Measurements from ENCODE around the gene HIBCH.

Gene HIBCH

DNA sequence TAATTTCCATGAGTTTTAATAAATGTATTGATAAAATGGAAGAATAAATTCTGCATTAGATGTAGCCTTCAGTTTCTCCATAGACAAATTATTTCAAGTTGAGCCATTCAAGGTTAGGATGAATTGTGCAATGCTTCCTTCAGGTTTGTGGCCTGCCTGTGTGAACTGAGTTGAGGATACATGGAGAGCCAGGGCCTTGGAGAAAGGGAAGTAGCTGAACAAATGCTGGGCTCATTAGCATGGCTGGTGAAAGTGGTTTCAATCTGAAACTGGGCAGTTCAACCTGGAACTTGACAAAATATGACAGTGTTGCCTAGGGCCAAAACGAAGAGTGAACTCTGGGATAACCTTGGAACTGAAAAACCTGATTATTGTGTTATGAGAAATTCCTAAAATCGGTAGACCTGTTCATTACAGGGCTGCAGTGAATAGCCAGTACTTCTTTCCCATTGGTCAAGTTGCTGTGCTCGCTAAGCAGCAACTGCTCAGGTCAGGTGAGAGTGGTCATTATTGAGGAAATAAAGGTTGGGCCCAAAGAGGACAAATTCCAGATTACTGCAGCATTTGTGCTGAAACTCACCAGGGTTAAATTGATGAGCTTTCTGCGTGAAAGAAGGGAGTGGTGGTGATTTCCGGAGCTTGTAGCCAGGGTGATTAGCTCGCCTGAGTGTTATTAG is 36.5 kb upstream of the HIBCH start:
- Histone ChIP-seq H3K4me2 (ENCODE audit: low read length) (no peak overlapping the region), H3K36me3 (ENCODE audit: insufficient read depth, low read length) (no peaks in the 10 kb centered on the region), H3K9me2 (ENCODE audit: low read depth, low read length) (no peaks in the 10 kb centered on the region), H3K9ac (ENCODE audit: low read length) (no peak overlapping the region), H3K9me3 (ENCODE audit: low read length) (no peaks in the 10 kb centered on the region), H3K27me3 (ENCODE audit: insufficient read depth, low read length) (no peaks in the 10 kb centered on the region), H3K79me2 (ENCODE audit: insufficient read depth, low read length) (no peaks in the 10 kb centered on the region), H3K27ac (ENCODE audit: low read depth, low read length, poor library complexity, severe bottlenecking) (no peak overlapping the region), H2AFZ (ENCODE audit: low read length) (no peak overlapping the region), H3K4me1 (ENCODE audit: insufficient read depth, low read length, severe bottlenecking) (no peaks in the 10 kb centered on the region), H3F3A (ENCODE audit: insufficient read depth, low read length) (no peaks in the 10 kb centered on the region), H4K20me1 (ENCODE audit: insufficient read depth, low read length) (no peaks in the 10 kb centered on the region), H3K4me3 (ENCODE audit: low read depth, low read length, poor library complexity, severe bottlenecking) (no peak overlapping the region)
- TF ChIP-seq EZH2 (IDR thresholded peaks at IDR 0.05; ENCODE audit: borderline replicate concordance, low read length), result no peak
- TF ChIP-seq, protein P1, sequence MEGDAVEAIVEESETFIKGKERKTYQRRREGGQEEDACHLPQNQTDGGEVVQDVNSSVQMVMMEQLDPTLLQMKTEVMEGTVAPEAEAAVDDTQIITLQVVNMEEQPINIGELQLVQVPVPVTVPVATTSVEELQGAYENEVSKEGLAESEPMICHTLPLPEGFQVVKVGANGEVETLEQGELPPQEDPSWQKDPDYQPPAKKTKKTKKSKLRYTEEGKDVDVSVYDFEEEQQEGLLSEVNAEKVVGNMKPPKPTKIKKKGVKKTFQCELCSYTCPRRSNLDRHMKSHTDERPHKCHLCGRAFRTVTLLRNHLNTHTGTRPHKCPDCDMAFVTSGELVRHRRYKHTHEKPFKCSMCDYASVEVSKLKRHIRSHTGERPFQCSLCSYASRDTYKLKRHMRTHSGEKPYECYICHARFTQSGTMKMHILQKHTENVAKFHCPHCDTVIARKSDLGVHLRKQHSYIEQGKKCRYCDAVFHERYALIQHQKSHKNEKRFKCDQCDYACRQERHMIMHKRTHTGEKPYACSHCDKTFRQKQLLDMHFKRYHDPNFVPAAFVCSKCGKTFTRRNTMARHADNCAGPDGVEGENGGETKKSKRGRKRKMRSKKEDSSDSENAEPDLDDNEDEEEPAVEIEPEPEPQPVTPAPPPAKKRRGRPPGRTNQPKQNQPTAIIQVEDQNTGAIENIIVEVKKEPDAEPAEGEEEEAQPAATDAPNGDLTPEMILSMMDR (IDR thresholded peaks at IDR 0.05; ENCODE audit: low read length), result no peak

DNA sequence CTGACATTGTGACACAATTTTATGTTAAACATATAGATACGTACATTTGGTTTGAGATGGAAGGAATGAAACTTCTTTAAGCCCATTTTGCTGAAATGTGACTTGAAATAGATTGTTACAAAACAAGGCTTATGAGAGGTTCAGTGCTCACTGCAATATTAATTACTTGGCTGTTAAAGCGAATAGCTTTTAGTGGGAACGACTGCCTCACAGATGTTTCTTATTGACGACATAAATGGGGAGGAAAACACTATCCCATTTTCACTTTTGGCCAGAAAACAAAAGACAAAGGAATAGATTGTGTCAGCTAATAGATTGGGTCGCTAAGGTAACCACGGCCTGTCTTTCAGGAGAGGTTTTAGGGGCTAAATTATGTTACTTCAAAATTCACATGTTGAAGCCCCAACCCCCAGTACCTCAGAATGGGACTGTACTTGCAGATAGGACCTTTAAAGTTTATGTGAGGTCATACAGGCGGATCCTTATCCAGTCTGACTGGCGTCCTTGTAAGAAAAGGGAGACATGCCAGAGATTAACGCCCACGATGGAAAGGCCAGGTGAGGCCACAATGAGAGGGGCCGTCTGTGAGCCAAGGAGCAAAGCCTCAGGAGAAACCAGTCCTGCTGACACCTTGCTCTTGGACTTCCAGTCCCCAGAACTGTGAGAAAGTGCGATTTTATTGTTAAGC is 34.5 kb upstream of the HIBCH start:
- Histone ChIP-seq H3K9me3 (ENCODE audit: low read length) (no peaks in the 10 kb centered on the region), H3K9me2 (ENCODE audit: low read depth, low read length) (no peaks in the 10 kb centered on the region), H2AFZ (ENCODE audit: low read length) (no peak overlapping the region), H3K27me3 (ENCODE audit: insufficient read depth, low read length) (no peaks in the 10 kb centered on the region), H3K4me2 (ENCODE audit: low read length) (no peak overlapping the region), H4K20me1 (ENCODE audit: insufficient read depth, low read length) (no peaks in the 10 kb centered on the region), H3F3A (ENCODE audit: insufficient read depth, low read length) (no peaks in the 10 kb centered on the region), H3K36me3 (ENCODE audit: insufficient read depth, low read length) (no peaks in the 10 kb centered on the region), H3K79me2 (ENCODE audit: insufficient read depth, low read length) (no peaks in the 10 kb centered on the region), H3K4me1 (ENCODE audit: insufficient read depth, low read length, severe bottlenecking) (no peaks in the 10 kb centered on the region), H3K27ac (ENCODE audit: low read depth, low read length, poor library complexity, severe bottlenecking) (no peak overlapping the region), H3K9ac (ENCODE audit: low read length) (no peak overlapping the region), H3K4me3 (ENCODE audit: low read depth, low read length, poor library complexity, severe bottlenecking) (no peak overlapping the region)
- TF ChIP-seq, protein P1 (IDR thresholded peaks at IDR 0.05; ENCODE audit: low read length), result no peak
- TF ChIP-seq EZH2 (IDR thresholded peaks at IDR 0.05; ENCODE audit: borderline replicate concordance, low read length), result no peak

DNA sequence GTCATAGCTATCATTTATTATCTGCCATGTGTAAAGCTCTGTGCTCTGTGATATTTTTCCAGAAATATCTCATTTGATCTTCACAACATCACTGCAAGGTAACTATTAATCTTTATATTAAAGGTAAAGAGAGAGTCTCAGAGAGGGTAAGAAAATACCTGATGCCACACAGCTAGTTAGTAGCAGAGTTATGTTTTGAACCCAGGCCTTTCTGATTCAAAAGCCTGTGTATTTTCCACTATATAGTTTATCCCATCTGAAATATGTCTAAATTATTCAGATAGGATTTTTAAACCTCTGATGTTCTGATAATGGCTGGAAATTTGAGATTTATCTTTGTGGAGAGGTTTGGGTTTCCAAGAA is 33.9 kb upstream of the HIBCH start:
- Histone ChIP-seq H3K9ac (ENCODE audit: low read length) (no peak overlapping the region), H3K27ac (ENCODE audit: low read depth, low read length, poor library complexity, severe bottlenecking) (no peak overlapping the region), H3K4me3 (ENCODE audit: low read depth, low read length, poor library complexity, severe bottlenecking) (no peak overlapping the region), H3K27me3 (ENCODE audit: insufficient read depth, low read length) (no peaks in the 10 kb centered on the region), H2AFZ (ENCODE audit: low read length) (no peak overlapping the region), H3K79me2 (ENCODE audit: insufficient read depth, low read length) (no peaks in the 10 kb centered on the region), H4K20me1 (ENCODE audit: insufficient read depth, low read length) (no peaks in the 10 kb centered on the region), H3K9me3 (ENCODE audit: low read length) (no peaks in the 10 kb centered on the region), H3F3A (ENCODE audit: insufficient read depth, low read length) (no peaks in the 10 kb centered on the region), H3K36me3 (ENCODE audit: insufficient read depth, low read length) (no peaks in the 10 kb centered on the region), H3K4me1 (ENCODE audit: insufficient read depth, low read length, severe bottlenecking) (no peaks in the 10 kb centered on the region), H3K4me2 (ENCODE audit: low read length) (no peak overlapping the region), H3K9me2 (ENCODE audit: low read depth, low read length) (no peaks in the 10 kb centered on the region)
- TF ChIP-seq, protein P1 (IDR thresholded peaks at IDR 0.05; ENCODE audit: low read length), result no peak
- no peak for TF ChIP-seq EZH2 (IDR thresholded peaks at IDR 0.05; ENCODE audit: borderline replicate concordance, low read length)
